ENCODE data around the gene FNDC3B.

DNA sequence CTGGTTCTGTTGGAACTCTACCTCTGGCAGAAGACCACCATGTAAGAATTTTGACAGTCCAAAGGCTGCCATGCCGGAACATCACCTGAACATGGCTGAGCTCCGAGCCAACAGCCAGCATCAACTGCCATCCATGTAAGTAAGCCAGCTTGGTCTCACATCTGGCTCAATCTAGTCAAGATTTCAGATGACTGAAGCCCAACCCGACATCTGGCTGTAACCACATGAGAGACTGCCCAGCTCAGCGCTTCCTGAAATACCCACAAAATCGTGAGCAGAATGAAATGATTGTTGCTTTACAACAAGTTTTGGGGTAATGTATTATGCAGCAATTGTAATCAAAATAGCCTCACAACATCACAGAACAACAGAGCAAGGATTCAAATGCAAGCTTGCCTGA is 375.9 kb downstream of the FNDC3B start:
- TF ChIP-seq, protein P1, sequence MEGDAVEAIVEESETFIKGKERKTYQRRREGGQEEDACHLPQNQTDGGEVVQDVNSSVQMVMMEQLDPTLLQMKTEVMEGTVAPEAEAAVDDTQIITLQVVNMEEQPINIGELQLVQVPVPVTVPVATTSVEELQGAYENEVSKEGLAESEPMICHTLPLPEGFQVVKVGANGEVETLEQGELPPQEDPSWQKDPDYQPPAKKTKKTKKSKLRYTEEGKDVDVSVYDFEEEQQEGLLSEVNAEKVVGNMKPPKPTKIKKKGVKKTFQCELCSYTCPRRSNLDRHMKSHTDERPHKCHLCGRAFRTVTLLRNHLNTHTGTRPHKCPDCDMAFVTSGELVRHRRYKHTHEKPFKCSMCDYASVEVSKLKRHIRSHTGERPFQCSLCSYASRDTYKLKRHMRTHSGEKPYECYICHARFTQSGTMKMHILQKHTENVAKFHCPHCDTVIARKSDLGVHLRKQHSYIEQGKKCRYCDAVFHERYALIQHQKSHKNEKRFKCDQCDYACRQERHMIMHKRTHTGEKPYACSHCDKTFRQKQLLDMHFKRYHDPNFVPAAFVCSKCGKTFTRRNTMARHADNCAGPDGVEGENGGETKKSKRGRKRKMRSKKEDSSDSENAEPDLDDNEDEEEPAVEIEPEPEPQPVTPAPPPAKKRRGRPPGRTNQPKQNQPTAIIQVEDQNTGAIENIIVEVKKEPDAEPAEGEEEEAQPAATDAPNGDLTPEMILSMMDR (IDR thresholded peaks at IDR 0.05): no peak
- TF ChIP-seq POLR2A (IDR thresholded peaks at IDR 0.05): no peak

Measured in testis (tissue), 2 donors.